K562 (cell line): Measurements from ENCODE around the gene PTPRT. TPM values are rescaled to one million over a fixed set of nuclear protein-coding genes. Genes with fewer than 3 reads are reported as not detected.

Experiments used
- ATF6 ChIP-seq: sonication (generic); formaldehyde crosslinking; IDR thresholded peaks from 2 replicates; pipeline ENCODE4 v1.4.0; 2020; ENCODE audit warnings: mild to moderate bottlenecking, missing genetic modification reagents
- BACH1 ChIP-seq: fragments of 200-800 bp; sonication (Bioruptor generic); IDR thresholded peaks from 2 replicates; pipeline ENCODE4 v1.6.1; 2016; ENCODE audit warnings: missing genetic modification characterization, missing compliant biosample characterization
- GATAD2A ChIP-seq: fragments of 450-650 bp; IDR thresholded peaks from 2 replicates; pipeline ENCODE4 v1.6.1; 2017
- HDAC6 ChIP-seq: IDR thresholded peaks from 2 replicates; pipeline ENCODE4 v1.6.1; 2012; ENCODE audit warnings: low read depth, mild to moderate bottlenecking, control low read depth, inconsistent platforms, low read length, moderate library complexity
- NCOA2 ChIP-seq, 2 experiments: fragments of 450-650 bp; IDR thresholded peaks; 2 replicates each; pipeline ENCODE4 v1.6.1; 2018; ENCODE audit warnings: mild to moderate bottlenecking in 2 of 2, moderate library complexity in 1 of 2; ENCODE audit not compliant: partially characterized antibody in 2 of 2
- PATZ1 ChIP-seq: fragments of 250-450 bp; sonication (Bioruptor Pico); IDR thresholded peaks from 2 replicates; pipeline ENCODE4 v1.5.0; 2020; ENCODE audit warnings: mild to moderate bottlenecking, borderline replicate concordance
- SRSF3 ChIP-seq: fragments of 200-400 bp; formaldehyde crosslinking; IDR thresholded peaks from 2 replicates; pipeline ENCODE4 v1.6.1; 2016; ENCODE audit warnings: mild to moderate bottlenecking, low read length, moderate library complexity; ENCODE audit not compliant: insufficient read depth
- TCF15 ChIP-seq: fragments of 250-450 bp; sonication (Bioruptor Pico); IDR thresholded peaks from 2 replicates; pipeline ENCODE4 v1.8.0; 2022; ENCODE audit warnings: moderate library complexity, mild to moderate bottlenecking, inconsistent platforms
- UBTF ChIP-seq, 2 experiments: IDR thresholded peaks; 2 replicates each; pipeline ENCODE4 v1.6.1; 2012; ENCODE audit warnings: improper control_type of control experiment in 2 of 2, low read depth in 2 of 2, low read length in 2 of 2, borderline replicate concordance in 1 of 2
- ZNF24 ChIP-seq: fragments of 450-650 bp; IDR thresholded peaks from 2 replicates; pipeline ENCODE4 v1.6.1; 2016
- ZNF655 ChIP-seq: fragments of 250-450 bp; sonication (Bioruptor Pico); IDR thresholded peaks from 2 replicates; pipeline ENCODE4 v1.5.0; 2021
- polyA plus RNA-seq, 8 experiments: library from polyadenylated mRNA; depleted of rRNA in 4 of 8; stranded (reverse) in 5 of 8; unstranded in 3 of 8; fragments of >200 nt; fragmentation: Nextera tagmentation in 2 of 8; fragmentation: Illumina TruSeq in 1 of 8; extraction: Ambion mirVana in 2 of 8; extraction: Trizol in 1 of 8; gene quantifications; 2 replicates each; pipeline versions ENCODE4 v1.2.1 to v1.2.3, GENCODE V29; 2011 to 2014; ENCODE audit warnings: inconsistent platforms in 1 of 8, missing spikeins in 1 of 8
- total RNA-seq, 7 experiments: library from RNA; depleted of rRNA in 6 of 7; stranded (reverse); fragments of >200 nt in 6 of 7; fragmentation: Illumina TruSeq in 2 of 7; extraction: Trizol in 2 of 7; gene quantifications; 2 replicates each; pipeline versions ENCODE4 v1.2.1 to v1.2.3, GENCODE V29; 2011 to 2021; ENCODE audit warnings: low replicate concordance in 1 of 7

The PTPRT gene
- total and polyA plus RNA-seq, 9 of the 15 experiments (the other 6 are each of a cell fraction or from before 2014, with no cell fraction given), result not detected

GRCh38 chr20:42191140-42191860, 998.4 kb downstream of the PTPRT start (continued):
- TF ChIP-seq TCF15, result no peak
- no peak for TF ChIP-seq ATF6 (CRISPR knock-in tag)
- TF ChIP-seq ZNF24, result peak; percentile 79
- no peak for TF ChIP-seq SRSF3
- no peak for TF ChIP-seq NCOA2 (IDR thresholded peaks at IDR 0.05; ENCODE audit: partially characterized antibody in 2 of 2)
- no peak for TF ChIP-seq PATZ1 (CRISPR knock-in tag)
- TF ChIP-seq ZNF655 (CRISPR knock-in tag), result no peak
- TF ChIP-seq HDAC6, result no peak
- no peak for TF ChIP-seq BACH1 (tag)
- no peak for TF ChIP-seq GATAD2A
- TF ChIP-seq UBTF (IDR thresholded peaks at IDR 0.05; ENCODE audit: borderline replicate concordance in 1 of 2, low read depth in 2 of 2, low read length in 2 of 2), result no peak
